Esophagus muscularis mucosa (tissue), 4 donors: ENCODE measurements around the gene TRIM56. TPM values are rescaled to one million over a fixed set of nuclear protein-coding genes. Genes with fewer than 3 reads are reported as not detected.
"Not testable (repeated sequence)": the region's sequence is repeated elsewhere in the genome, so short reads cannot be mapped to it uniquely, and the experiment has no call there.

Experiments used
- DNase-seq: peaks from one replicate; pipeline ENCODE4 v3.0.0-alpha.2; 2017; ENCODE audit errors: extremely low spot score
- H3K27ac ChIP-seq, 4 donors: fragments of 200-600 bp; sonication (generic); replicated peaks in 1 of 4; 1 replicate in 3 of 4; 2 replicates in 1 of 4; pipeline ENCODE4 v1.5.1; 2016 to 2019; ENCODE audit warnings: mild to moderate bottlenecking in 1 of 4
- H3K27me3 ChIP-seq, 4 donors: fragments of 200-600 bp; sonication (generic); one replicate each; pipeline versions ENCODE4 v1.5.1 to v1.6.0; 2016 to 2019
- H3K36me3 ChIP-seq, 4 donors: fragments of 200-600 bp; sonication (generic); one replicate each; pipeline ENCODE4 v1.5.1; 2016 to 2019
- H3K4me1 ChIP-seq, 4 donors: fragments of 200-600 bp; sonication (generic); one replicate each; pipeline ENCODE4 v1.5.1; 2016 to 2019
- H3K4me3 ChIP-seq, 4 donors: fragments of 200-600 bp; sonication (generic); 1 replicate in 2 of 4; 2 replicates in 2 of 4; pipeline ENCODE4 v1.5.1; 2016 to 2019; ENCODE audit warnings: mild to moderate bottlenecking in 4 of 4, moderate library complexity in 1 of 4
- H3K9me3 ChIP-seq, 4 donors: fragments of 200-600 bp; sonication (generic); 1 replicate in 3 of 4; 2 replicates in 1 of 4; pipeline ENCODE4 v1.5.1; 2016 to 2019
- CTCF ChIP-seq, 3 experiments: fragments of 200-600 bp in 2 of 3; fragments of 450-650 bp in 1 of 3; sonication (generic) in 2 of 3; IDR thresholded peaks; one replicate each; pipeline ENCODE4 v1.5.1; 2017 to 2019; ENCODE audit warnings: antibody characterized with exemption in 3 of 3, mild to moderate bottlenecking in 2 of 3, moderate library complexity in 1 of 3
- EP300 ChIP-seq: sonication (generic); formaldehyde crosslinking; IDR thresholded peaks from one replicate; pipeline ENCODE4 v1.6.1; 2017; ENCODE audit warnings: antibody characterized with exemption
- POLR2A ChIP-seq: fragments of 450-650 bp; IDR thresholded peaks from one replicate; pipeline ENCODE4 v1.6.1; 2017; ENCODE audit warnings: antibody characterized with exemption, moderate library complexity, mild to moderate bottlenecking, low read depth
- POLR2AphosphoS5 ChIP-seq, 2 donors: sonication (generic); formaldehyde crosslinking; IDR thresholded peaks; one replicate each; pipeline ENCODE4 v1.6.1; 2017; ENCODE audit warnings: antibody characterized with exemption in 2 of 2
- WGBS: methylation state at CpG from one replicate; pipeline ENCODE4 v1.1.5; 2018; 5-methylcytosine and 5-hydroxymethylcytosine counted together
- intact Hi-C: fragments of 100-400 bp; cut with DNase I; formaldehyde crosslinking; loops from one replicate; pipeline ENCODE4 v1.15.1; 2023
- total RNA-seq, 4 donors: library from RNA; depleted of rRNA; stranded (reverse); fragments of >200 nt; gene quantifications; one replicate each; pipeline versions ENCODE4 v1.1.0 to v1.2.1, GENCODE V29; 2016

Gene TRIM56
- total RNA-seq, 4 donors from 2014 or later, result 16.2 to 25.1 (median 22.9) TPM

DNA sequence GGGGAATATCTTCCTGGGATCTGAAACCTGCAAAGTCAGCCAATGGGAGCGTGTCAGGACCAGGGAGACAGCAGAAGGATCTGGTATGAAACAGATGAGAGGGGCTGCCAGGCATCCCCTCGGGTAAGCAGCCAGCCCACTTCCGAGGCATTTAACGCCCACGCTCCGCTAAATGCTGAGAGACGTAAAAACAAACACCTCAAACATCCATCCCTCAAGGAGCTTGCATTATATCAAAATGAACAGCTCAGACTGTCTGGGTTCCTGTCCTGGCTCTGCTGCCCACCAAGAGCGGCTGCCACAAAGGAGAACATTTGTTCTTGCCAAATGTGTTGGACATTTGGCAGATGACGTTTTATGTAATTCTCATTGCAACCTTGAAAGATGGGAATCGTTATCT lies 34.6 kb downstream of the TRIM56 start:
- Histone ChIP-seq H3K4me3 (no peak overlapping the region), H3K27me3 (no peaks in the 10 kb centered on the region), H3K9me3 (no peaks in the 10 kb centered on the region), H3K4me1 (peaks cover 33 to 39% (median 36%) of the 10 kb centered on the region in 4 donors), H3K27ac (no peak overlapping the region), H3K36me3 (no peaks in the 10 kb centered on the region)
- intact Hi-C loops, result no loop called here
- WGBS, result 48% methylated on average over 9 of the region's 10 CpGs
- TF ChIP-seq EP300 (no peak), CTCF (IDR thresholded peaks at IDR 0.05) (no peak), POLR2AphosphoS5 (IDR thresholded peaks at IDR 0.05) (no peak), POLR2A (no peak)
- DNase-seq, result no peak

GRCh38 chr7:101120315-101120714 lies 35.0 kb downstream of the TRIM56 start:
- no peak for DNase-seq
- WGBS, result 82% methylated on average over 4 of the region's 4 CpGs
- Histone ChIP-seq H3K4me3 (no peak overlapping the region), H3K36me3 (no peaks in the 10 kb centered on the region), H3K27me3 (no peaks in the 10 kb centered on the region), H3K27ac (no peak overlapping the region), H3K4me1 (peaks cover 38 to 43% (median 40%) of the 10 kb centered on the region in 4 donors), H3K9me3 (no peaks in the 10 kb centered on the region)
- intact Hi-C loops, result no loop called here
- no peak for TF ChIP-seq CTCF (IDR thresholded peaks at IDR 0.05)
- TF ChIP-seq EP300, result no peak
- TF ChIP-seq POLR2AphosphoS5 (IDR thresholded peaks at IDR 0.05), result no peak
- no peak for TF ChIP-seq POLR2A

- 39% methylated on average over 9 of the region's 9 CpGs for WGBS
- peak overlapping the region; percentile 44 to 57 (median 50) for H3K4me3 ChIP-seq
- DNase-seq, H3K27me3 ChIP-seq, intact Hi-C loops, H3K9me3 ChIP-seq, H3K36me3 ChIP-seq: not testable (repeated sequence)
- H3K4me1 ChIP-seq, result peaks cover 51 to 56% (median 53%) of the 10 kb centered on the region in 4 donors
- peak overlapping the region; percentile 84 to 88 (median 86) for H3K27ac ChIP-seq
Measured at GRCh38 chr7:101121631-101121990, 36.3 kb downstream of the TRIM56 start.

GRCh38 chr7:101121991-101122932 lies 37.0 kb downstream of the TRIM56 start:
- intact Hi-C loops, result no loop called here
- DNase-seq, result no peak
- no peaks in the 10 kb centered on the region for H3K36me3 ChIP-seq
- H3K4me3 ChIP-seq, result peak overlapping the region; percentile 44 to 57 (median 50)
- H3K4me1 ChIP-seq, result peaks cover 56 to 61% (median 59%) of the 10 kb centered on the region in 4 donors
- WGBS, result 20% methylated on average over 17 of the region's 17 CpGs
- no peaks in the 10 kb centered on the region for H3K9me3 ChIP-seq
- TF ChIP-seq POLR2AphosphoS5 (IDR thresholded peaks at IDR 0.05) (peak; percentile 77 to 79), POLR2A (no peak)
- H3K27ac ChIP-seq, result peak overlapping the region; percentile 84 to 88 (median 86)
- H3K27me3 ChIP-seq, result no peaks in the 10 kb centered on the region

DNA sequence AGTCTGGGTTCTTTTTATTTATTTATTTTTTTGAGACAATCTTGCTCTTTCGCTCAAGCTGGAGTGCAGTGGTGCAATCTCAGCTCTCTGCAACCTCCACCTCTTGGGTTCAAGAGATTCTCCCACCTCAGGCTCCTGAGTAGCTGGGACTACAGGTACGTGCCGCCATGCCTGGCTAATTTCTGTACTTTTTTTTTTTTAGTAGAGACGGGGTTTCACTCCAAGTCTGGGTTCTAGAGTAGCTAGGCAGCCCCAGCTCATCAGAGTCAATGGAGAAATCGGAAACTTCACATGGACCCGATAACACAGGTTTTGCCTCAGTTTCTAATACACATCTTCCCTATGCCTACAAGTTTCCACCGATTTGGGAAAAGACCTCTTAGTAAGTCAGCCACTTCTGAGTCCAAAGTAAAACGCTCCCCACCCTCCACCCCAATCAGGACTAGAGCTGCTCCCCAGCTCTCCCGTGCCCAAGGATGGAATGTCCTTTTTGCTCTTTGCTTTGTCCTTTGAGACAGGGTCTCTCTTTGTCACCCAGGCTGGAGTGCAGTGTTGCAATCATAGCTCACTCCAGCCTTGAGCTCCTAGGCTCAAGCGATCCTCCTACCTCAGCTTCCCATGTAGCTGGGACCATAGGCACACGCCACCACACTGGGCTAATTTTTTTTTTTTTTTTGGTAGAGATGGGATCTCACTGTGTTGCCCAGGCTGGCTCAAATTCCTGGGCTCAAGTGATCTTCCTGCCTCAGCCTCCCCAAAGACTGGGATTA lies 37.8 kb downstream of the TRIM56 start:
- intact Hi-C loops, result no loop called here
- no peak for TF ChIP-seq POLR2A
- no peak for TF ChIP-seq POLR2AphosphoS5 (IDR thresholded peaks at IDR 0.05)
- no peak for TF ChIP-seq EP300
- TF ChIP-seq CTCF (IDR thresholded peaks at IDR 0.05), result no peak
- H3K27ac ChIP-seq, result peak overlapping the region; percentile 84 to 88 (median 86)
- H3K9me3 ChIP-seq, result no peaks in the 10 kb centered on the region
- DNase-seq, result no peak
- no peaks in the 10 kb centered on the region for H3K36me3 ChIP-seq
- H3K4me3 ChIP-seq, result peak overlapping the region; percentile 44 to 57 (median 50)
- no peaks in the 10 kb centered on the region for H3K27me3 ChIP-seq
- H3K4me1 ChIP-seq, result peaks cover 56 to 61% (median 60%) of the 10 kb centered on the region in 4 donors
- WGBS, result 92% methylated on average over 11 of the region's 11 CpGs
